Putamen (tissue), 1 donor: ENCODE data around the gene ACOT7.

Source experiments
- DNase-seq: peaks from one replicate; pipeline ENCODE4 v3.0.0-alpha.2; 2016; ENCODE audit warnings: low spot score

Gene ACOT7

DNA sequence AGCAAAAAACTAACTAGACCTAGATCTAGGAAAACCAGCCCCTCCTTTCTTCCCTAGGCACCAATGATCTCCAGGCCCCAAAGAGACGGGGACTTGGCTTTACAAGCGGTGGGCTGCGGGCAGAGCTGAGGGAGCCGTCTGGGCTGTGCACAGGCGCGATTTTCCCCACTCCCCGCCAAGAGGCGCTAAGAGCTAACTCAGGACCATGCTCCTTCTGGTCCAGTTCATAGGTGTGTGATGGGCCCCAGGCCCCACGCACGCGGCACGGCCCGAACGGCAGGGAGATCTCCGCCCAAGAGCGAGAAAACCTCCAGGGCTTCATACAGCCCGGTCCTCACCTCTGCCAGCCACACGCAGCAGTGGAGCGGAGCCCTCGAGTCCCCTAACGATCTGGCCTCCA lies 125.2 kb downstream of the ACOT7 start:
- no peak for DNase-seq

- DNase-seq = no peak
These were observed 125.8 kb downstream of the ACOT7 start for GRCh38 chr1:6267686-6268322.

GRCh38 chr1:6266641-6267040 lies 126.9 kb downstream of the ACOT7 start:
- DNase-seq = no peak

DNA sequence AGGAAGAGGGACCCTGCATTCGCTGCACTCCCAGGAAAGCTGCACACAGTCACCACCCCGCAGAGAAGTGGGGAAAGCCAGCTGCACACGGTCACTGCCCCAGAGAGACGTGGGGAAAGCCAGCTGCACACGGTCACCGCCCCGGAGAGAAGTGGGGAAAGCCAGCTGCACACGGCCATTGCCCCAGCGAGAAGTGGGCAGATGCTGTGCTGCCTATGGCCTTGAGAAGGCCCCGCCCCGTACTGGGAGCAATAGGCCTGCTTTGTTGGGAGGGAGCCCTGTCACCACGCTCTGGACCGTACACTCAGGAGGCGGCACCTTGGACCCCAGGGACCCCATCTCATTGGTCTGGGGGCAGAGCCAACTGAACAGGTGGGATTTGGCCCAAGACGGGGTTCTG lies 128.4 kb downstream of the ACOT7 start:
- no peak for DNase-seq

- no peak for DNase-seq
These were observed 129.9 kb downstream of the ACOT7 start for GRCh38 chr1:6263716-6264115.

DNA sequence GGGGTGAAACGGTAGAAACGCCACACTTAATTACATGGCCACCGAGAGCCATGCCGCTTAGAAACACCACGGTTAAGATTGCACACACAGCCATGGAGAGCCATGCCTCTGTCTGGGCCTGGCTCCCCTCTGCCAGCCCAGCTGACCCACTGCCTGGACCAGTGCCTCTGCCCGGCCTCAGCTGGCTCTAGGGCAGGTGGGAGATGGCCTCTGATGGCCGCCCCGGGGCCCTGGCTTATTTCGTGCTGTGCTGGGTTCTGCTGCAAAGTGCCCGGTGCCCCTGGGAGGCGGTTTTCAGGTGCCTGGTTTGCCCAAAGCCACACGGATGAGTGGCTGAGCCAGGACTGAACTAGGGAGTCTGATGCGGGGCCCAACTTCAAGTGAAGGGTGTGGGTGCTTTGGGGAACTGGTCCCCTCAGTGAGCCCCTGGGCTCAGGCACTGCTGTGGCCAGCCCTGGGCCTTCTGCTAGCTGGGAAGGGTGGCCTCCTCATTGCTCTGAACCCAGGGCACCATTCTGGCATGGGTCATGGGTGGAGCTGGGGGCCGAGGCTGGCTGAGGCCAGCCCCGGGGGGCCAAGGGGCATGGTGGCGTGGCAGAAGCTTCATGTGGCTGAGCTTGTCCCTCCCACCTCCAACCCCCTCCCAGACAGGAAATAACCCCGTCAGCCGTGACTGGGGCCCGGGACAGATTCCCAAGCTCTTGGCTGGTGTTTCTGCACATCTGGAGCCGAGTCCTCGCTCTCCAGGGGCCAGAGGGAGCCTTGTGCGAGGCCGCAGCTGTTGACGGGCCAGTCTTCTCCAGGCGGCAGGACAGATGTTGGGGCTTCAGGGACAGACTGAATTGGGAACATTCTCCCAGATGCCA lies 130.8 kb downstream of the ACOT7 start:
- DNase-seq = no peak

DNA sequence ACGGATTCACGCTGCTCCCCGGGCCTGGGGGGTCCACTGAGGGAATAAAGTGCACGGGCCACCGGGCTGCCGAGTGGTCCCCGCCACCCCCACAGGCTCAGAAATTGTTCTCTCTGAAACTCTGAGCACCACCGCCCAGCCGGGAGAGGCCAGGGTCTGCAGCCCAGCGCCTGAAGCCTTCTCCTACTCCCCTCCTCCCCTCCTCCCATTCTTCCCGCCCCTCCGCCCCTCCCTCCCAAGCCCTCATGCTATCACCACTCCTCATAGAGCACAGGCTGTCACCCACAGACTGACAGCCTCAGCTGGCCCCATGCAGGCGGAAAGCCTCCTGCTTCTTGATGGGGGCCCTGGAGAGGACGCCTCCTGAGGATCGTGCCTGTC lies 132.0 kb downstream of the ACOT7 start:
- DNase-seq = no peak

DNA sequence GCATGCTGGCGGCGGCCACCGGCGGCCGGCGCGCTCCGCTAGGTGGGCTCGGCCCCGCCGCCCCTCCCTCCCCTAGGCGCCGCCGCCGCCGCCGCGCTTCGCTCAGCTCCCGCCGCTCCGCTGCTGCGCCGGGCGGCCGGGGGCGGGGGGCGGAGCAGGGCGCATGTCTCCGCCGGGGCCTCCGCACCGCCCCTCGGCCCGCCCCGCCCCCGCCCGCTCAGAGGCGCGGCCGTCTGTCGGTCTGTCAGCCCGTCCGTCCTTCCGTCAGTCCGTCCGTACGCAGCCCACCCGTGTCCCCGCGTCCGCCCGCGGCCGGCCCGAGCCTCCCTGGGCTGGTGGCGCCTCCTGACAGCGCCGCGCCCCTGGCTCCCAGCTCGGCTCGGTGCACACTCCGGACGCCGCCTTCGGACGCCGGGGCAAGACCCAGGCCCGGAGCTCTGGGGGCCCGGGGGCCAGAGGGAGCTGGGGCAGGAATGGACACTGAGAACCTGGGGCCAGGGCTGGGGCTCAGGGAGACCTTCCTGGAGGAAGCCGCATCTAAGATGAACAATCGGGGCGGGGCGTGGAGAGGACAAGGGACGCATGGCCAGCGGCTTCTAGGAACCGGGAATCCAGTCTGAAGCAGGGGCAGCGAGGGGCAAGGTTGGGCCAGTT lies 132.5 kb downstream of the ACOT7 start, which contains the start of gene GPR153:
Gene GPR153 (minus strand): TSS at position 138 of the 654 bp plus-strand sequence. CDS start 6,193 bp downstream, outside the sequence.
- no peak for DNase-seq

- DNase-seq = no peak
These were observed 133.1 kb downstream of the ACOT7 start for GRCh38 chr1:6260433-6260934.

GRCh38 chr1:6259491-6260362 lies 133.8 kb downstream of the ACOT7 start:
- DNase-seq = no peak

- no peak for DNase-seq
These were observed 134.9 kb downstream of the ACOT7 start for GRCh38 chr1:6258675-6259074.

GRCh38 chr1:6257541-6258069 lies 136.0 kb downstream of the ACOT7 start:
- no peak for DNase-seq

DNA sequence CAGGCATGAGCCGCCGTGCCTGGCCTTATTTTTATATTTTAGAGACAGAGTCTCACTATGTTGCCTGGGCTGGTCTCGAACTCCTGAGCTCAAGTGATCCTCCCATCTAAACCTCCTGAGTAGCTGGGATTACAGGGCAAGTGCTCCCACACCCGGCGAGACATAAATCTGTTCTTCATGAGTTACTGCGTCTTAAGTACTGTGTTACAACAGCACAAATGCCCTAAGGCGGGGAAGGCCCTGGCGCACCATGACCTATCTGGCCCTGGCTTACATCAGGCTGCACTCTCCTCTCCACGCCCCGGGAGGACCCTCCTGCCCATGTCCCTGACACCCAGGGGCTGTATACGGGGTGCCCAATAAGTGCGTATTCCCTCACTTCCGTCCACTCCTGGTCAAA lies 136.9 kb downstream of the ACOT7 start:
- DNase-seq = no peak

DNA sequence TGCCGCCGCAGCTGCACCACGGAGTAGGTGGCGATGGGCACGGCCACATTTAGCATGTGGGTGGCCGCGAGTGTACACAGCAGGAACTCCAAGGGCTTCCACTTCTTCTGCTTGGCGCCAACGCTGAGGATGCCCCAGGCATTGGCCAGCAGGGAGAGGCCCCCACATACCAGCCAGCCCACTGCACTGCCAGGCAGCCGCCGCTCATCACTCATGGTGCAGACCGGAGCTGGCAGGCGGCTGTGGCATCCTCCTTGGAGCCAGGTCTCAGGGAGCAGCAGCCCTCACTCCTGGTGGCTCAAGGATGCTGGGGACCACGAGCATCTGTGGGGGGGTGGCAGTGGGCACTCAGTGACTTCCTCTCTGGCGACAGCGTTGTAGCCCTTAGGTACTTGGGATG lies 138.9 kb downstream of the ACOT7 start:
- no peak for DNase-seq

- DNase-seq = no peak
These were observed 140.2 kb downstream of the ACOT7 start for GRCh38 chr1:6253380-6253779.

- no peak for DNase-seq
These were observed 141.2 kb downstream of the ACOT7 start for GRCh38 chr1:6252374-6252710.

DNA sequence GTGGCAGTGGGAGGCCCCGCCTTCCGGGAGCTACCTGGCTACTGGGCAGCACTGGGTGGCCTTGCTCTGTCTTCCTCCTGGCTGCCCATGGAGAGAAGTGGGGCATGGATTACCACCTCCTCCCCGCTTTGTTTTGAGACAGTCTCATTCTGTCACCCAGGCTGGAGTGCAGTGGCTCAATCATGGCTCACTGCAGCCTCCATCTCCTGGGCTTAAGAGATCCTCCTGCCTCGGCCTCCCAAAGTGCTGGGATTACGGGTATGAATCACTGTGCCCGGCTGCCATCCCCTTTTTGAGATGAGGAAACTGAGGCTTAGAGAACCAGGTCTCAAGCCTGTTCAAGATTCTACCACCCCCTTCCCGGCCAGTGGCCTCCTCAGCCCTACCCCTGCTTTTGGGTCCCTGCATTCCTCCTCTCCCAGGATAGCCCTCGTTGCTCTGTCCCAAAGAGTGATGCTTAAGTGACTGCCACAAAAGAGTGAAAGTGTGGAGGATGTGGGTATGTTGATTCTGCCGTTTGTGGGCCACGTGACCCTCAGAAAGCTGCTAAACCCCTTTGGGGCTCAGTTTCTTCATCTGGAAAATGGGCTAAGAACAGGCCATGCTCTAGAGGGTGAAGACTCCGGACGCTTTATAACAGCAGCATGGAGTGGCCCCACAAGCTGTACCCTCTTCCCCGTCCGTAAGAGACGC lies 141.7 kb downstream of the ACOT7 start:
- no peak for DNase-seq

DNA sequence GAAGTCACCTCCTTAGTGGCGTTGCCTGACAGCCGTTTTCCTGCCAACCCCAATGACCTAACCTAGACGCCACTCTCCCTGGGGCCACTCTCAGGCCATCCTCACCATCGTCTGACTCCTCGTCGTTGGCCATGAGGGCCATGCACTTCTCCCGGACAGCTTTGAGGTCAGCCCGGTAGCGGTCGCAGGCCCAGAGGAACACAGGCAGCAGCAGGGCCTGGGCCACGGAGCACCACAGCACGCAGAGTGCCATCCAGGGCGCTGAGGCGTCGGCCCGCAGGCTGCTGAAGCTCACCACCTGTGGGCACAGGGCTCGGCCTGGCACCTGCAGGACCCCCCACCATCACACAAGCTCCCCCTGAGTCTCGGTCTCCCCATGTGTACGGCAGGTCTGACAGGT lies 142.3 kb downstream of the ACOT7 start:
- DNase-seq = no peak

DNA sequence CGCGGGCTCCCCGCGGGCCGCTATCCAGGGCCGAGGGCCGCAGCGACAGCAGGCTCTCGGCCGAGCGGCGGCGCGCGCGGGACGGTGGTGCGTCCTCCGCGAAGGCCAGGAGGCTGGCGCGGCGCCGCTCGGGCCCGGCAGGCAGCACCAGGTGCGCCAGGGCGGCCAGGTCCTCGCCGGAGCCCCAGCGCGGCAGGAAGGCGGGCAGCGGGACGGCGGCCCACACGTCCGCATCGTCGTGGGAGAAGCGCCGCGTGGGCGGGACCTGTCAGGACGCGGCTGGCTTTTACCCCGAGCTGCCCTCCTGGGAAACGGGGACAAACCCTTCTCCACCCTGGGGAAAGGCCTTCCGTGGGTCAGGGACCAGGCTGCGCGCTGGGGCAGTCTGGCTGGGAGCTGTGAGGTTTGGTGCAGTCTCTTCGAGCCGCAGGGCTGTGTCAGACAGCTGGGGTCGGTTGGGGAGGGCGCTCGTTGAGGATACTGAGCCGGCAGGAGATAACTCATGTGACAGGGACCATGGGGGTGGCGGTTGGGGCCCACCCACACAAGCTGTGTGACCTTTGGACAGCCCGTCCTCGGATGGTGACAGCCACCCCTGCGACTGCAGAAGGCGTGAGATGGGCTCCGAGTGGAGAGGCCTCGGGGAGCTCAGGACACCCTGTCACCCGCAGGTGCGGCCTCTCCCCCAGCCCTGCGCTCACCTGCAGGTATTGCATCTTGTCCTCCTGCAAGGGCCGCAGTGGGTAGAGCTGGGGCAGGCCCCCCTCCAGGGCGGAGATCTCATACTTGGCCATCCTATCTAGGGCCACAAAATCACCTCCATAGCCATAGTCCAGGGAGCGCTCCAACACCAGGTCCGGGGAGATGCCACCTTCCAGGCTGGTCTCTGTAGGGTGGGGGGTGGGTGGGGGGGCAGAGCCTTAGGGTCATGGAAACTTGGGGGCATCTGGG lies 143.6 kb downstream of the ACOT7 start:
- no peak for DNase-seq
